ENCODE measurements around the gene HUS1. TPM values are rescaled to one million over a fixed set of nuclear protein-coding genes. Genes with fewer than 3 reads are reported as not detected.

Gene HUS1
- total and polyA plus RNA-seq, 2 of the 13 experiments (the other 11 are each of a cell fraction or from before 2014, with no cell fraction given) = 14.8 to 16.9 TPM

- TF ChIP-seq GPBP1L1 (CRISPR knock-in tag; IDR thresholded peaks at IDR 0.05) (no peak), PBX3 (CRISPR knock-in tag; IDR thresholded peaks at IDR 0.05; ENCODE audit: borderline replicate concordance) (no peak), ZNF354B (CRISPR knock-in tag; IDR thresholded peaks at IDR 0.05) (no peak), MED8 (CRISPR knock-in tag; IDR thresholded peaks at IDR 0.05; ENCODE audit: insufficient replicate concordance) (no peak), ZSCAN22 (CRISPR knock-in tag; IDR thresholded peaks at IDR 0.05) (no peak), ZNF136 (CRISPR knock-in tag; IDR thresholded peaks at IDR 0.05; ENCODE audit: low read depth) (peak; percentile 33; the same call in 1 of the 2 replicates), ZSCAN20 (CRISPR knock-in tag; IDR thresholded peaks at IDR 0.05; ENCODE audit: borderline replicate concordance) (no peak), ZNF275 (CRISPR knock-in tag; IDR thresholded peaks at IDR 0.05; ENCODE audit: borderline replicate concordance) (no peak), MATR3 (CRISPR knock-in tag; IDR thresholded peaks at IDR 0.05) (no peak), ZNF225 (CRISPR knock-in tag; IDR thresholded peaks at IDR 0.05) (no peak), MEIS1 (CRISPR knock-in tag; IDR thresholded peaks at IDR 0.05; ENCODE audit: borderline replicate concordance) (no peak), MXD3 (CRISPR knock-in tag; IDR thresholded peaks at IDR 0.05) (peak; percentile 61; the same call in 1 of the 2 replicates), ZNF274 (CRISPR knock-in tag; IDR thresholded peaks at IDR 0.05) (no peak), PHF21A (CRISPR knock-in tag; IDR thresholded peaks at IDR 0.05) (no peak), ZNF44 (CRISPR knock-in tag; IDR thresholded peaks at IDR 0.05) (no peak), ZFP62 (CRISPR knock-in tag; IDR thresholded peaks at IDR 0.05) (no peak), ZNF512 (CRISPR knock-in tag; IDR thresholded peaks at IDR 0.05) (no peak), RFX3 (CRISPR knock-in tag; IDR thresholded peaks at IDR 0.05) (no peak), ZNF629 (CRISPR knock-in tag; conservative IDR thresholded peaks at IDR 0.05) (no peak), TSC22D2 (CRISPR knock-in tag; IDR thresholded peaks at IDR 0.05; ENCODE audit: borderline replicate concordance) (peak; percentile 61; the same call in 1 of the 2 replicates), TBL1XR1 (IDR thresholded peaks at IDR 0.05; ENCODE audit: borderline replicate concordance, low read length, partially characterized antibody) (no peak), RARA (CRISPR knock-in tag; IDR thresholded peaks at IDR 0.05) (no peak), RBM39 (IDR thresholded peaks at IDR 0.05; ENCODE audit: low read depth, low read length, poor library complexity, severe bottlenecking) (no peak), ZNF468 (CRISPR knock-in tag; IDR thresholded peaks at IDR 0.05) (no peak), ZNF672 (CRISPR knock-in tag; IDR thresholded peaks at IDR 0.05) (no peak), RBAK (CRISPR knock-in tag; IDR thresholded peaks at IDR 0.05) (no peak)
These were observed 12.4 kb upstream of the HUS1 start (continued) for GRCh38 chr7:47991741-47992311.
